GM19324 (cell line): ENCODE data around the gene XXYLT1.

Source experiments
- ATAC-seq: cut with Tn5 transposase; IDR thresholded peaks from one replicate; pipeline ENCODE4 v1.9.1; 2021; ENCODE audit warnings: mild to moderate bottlenecking, moderate library complexity; ENCODE audit not compliant: unreplicated experiment, low FRiP score

Gene XXYLT1

GRCh38 chr3:195071916-195072820 lies 198.8 kb downstream of the XXYLT1 start:
- no peak for ATAC-seq

GRCh38 chr3:195071011-195071728 lies 199.8 kb downstream of the XXYLT1 start:
- no peak for ATAC-seq

GRCh38 chr3:195070336-195070735 lies 200.6 kb downstream of the XXYLT1 start:
- no peak for ATAC-seq

GRCh38 chr3:195069501-195070251 lies 201.3 kb downstream of the XXYLT1 start:
- ATAC-seq: no peak

GRCh38 chr3:195068084-195069080 lies 202.6 kb downstream of the XXYLT1 start:
- ATAC-seq: no peak

- ATAC-seq: no peak
Observed at GRCh38 chr3:195066441-195066841, 204.5 kb downstream of the XXYLT1 start.

GRCh38 chr3:195065864-195066185 lies 205.1 kb downstream of the XXYLT1 start:
- no peak for ATAC-seq

GRCh38 chr3:195065142-195065863 lies 205.7 kb downstream of the XXYLT1 start:
- ATAC-seq: no peak

- no peak for ATAC-seq
Observed at GRCh38 chr3:195064300-195064931, 206.5 kb downstream of the XXYLT1 start.

GRCh38 chr3:195063581-195064193 lies 207.3 kb downstream of the XXYLT1 start:
- ATAC-seq: no peak

- ATAC-seq: no peak
Observed at GRCh38 chr3:195062866-195063540, 208.0 kb downstream of the XXYLT1 start.

- no peak for ATAC-seq
Observed at GRCh38 chr3:195061756-195062655, 209.0 kb downstream of the XXYLT1 start.

- ATAC-seq: no peak
Observed at GRCh38 chr3:195060531-195061291, 210.2 kb downstream of the XXYLT1 start.

GRCh38 chr3:195060217-195060481 lies 210.8 kb downstream of the XXYLT1 start:
- no peak for ATAC-seq

- no peak for ATAC-seq
Observed at GRCh38 chr3:195059471-195060216, 211.3 kb downstream of the XXYLT1 start.

GRCh38 chr3:195059006-195059350 lies 212.0 kb downstream of the XXYLT1 start:
- ATAC-seq: no peak
